NCI-H345 (cell line): ENCODE measurements around the gene PRKCE.

Source experiments
- DNase-seq: peaks from one replicate; lab custom pipeline; 2025; lab: John Stamatoyannopoulos, UW

Gene PRKCE

GRCh38 chr2:45631955-45632354, 19.5 kb upstream of the PRKCE start:
- no peak for DNase-seq

DNA sequence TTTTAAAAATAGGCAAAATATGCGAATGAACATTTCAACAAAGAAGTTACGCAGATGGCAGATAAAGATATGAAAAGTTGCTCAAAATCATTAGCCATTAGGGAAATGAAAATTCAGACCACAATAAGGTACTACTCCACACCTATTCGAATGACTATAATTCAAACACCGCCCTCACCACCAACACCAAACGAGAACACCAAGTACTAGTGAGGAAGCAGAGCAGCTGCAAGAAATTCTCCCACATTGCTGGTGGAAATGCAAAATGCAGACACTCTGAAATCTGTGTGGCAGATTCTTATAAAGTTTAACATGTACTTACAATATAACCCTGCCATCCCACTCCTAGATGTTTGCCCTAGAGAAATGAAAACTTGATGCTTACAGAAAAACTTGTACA, 17.3 kb upstream of the PRKCE start:
- DNase-seq = no peak

DNA sequence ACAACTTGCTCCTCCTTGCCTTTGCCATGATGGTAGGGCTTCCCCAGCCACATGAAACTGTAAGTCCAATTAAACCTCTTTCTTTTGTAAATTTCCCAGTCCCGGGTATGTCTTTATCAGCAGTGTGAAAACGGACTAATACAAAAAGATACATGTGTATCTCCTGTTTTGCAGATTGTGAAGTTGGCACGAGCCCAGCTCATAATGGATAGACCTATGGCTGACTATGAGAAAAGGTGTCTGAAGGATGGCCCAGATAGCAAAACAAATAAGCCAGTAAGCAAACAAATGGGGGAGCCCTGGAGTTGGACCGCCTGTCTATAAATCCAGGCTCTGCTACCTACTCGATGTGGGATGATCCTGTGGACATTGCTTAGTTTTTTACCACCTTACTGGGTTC, 15.5 kb upstream of the PRKCE start:
- peak; percentile 69 for DNase-seq

DNA sequence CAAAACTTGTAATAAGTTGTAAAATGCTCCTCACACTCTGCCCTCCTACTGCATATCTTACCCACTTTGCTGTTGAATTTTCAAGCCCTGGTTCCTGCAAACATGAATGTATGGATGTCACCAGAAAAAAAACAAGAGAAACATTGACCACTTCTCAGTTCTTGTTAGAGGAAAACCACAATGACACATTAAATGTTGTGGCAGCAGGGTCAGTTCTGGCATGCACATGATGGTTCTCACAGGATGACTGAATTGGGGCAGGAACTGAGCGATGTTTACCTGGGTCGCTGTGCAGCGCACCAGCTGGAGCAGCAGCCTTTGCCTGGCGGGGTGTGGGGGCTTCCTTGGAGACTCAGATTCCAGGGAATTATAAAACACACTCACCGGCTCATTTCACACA, 14.0 kb upstream of the PRKCE start:
- DNase-seq = no peak

- no peak for DNase-seq
These were observed 10.9 kb upstream of the PRKCE start for GRCh38 chr2:45640576-45640975.

DNA sequence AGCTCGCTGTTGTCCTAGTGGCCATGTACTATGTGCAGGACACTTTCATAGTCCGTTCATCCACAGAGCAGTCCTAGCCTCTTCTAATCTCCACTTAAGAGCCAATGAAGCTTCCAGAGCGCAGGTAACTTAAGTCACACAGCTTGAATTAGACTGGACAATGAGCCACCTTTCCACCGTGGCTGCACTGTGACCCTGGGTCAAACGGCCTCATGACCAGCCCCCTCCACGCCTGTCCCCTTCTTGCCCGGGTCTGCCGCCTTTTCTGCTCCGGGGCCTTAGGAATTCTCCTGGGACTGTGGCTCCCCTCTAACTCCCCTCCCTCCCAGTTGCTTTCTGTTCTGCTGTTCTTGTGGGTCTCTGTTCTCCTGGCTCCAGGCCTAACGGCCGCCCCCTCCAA, 8.4 kb upstream of the PRKCE start:
- DNase-seq = no peak

- DNase-seq = peak; percentile 71
These were observed 7.6 kb upstream of the PRKCE start for GRCh38 chr2:45643543-45644542.

- DNase-seq = no peak
These were observed 5.2 kb upstream of the PRKCE start for GRCh38 chr2:45646289-45646688.

DNA sequence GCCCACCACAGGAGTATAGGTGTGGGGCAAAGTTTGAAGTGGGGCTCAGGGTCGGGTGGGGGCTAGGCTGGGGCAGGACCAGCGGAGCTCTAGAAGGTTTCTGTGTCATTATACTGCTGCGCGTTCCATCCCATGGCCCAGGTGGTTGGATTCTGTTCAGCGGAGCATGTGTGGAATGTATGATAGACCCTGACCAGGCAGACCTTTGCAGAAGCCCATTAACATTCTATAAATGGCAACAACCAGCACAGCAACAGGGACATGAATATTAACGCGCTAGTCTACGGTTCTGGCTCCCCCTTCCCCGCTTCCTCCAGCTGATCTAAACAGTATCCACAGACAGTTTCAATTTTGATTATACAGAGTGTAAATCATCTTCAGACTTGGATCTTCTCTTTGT, 4.1 kb upstream of the PRKCE start:
- DNase-seq = no peak

DNA sequence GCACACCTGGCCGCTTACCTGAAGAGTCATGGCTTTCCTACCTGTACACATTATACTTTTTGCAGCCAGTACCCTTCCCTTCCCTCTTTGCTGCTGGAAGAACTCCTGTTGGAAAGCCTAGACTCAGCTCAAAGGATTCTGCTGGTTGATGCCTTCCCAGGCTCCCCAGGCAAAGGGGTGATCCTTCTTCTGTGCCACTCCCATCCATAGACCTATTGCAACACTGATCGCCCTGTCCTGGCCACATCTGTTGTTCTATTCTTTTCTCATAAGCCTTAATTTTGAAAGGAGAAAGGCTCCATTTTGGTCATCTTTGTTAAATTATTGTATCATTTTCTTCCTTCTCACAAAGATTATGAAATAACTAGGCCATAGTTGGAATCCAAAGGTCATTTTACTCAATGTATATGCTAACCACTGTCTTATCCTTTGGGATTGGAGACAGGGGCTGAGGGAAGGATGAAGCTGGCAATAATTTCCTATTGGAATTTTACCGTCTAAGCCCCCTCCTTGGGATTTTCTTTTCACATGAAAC, 3.4 kb upstream of the PRKCE start:
- no peak for DNase-seq

DNA sequence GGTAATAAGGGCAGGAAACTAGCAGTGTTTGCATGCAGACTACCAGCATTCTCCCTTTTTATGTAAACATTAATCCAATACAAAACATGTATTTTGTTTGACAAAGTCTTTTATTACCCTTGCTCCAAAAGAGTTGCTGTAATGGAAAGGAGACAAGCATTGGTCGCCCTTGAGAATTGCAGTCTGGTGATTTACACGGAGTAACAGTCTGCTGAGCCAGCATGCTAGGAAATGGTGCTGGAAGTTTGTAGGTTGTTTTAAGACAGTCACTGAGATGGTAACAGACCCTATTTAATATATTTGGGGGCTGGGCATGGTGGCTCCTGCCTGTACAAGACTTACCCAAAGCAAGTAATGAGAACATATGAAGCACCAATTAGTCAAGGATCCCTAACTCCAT, 2.8 kb upstream of the PRKCE start:
- DNase-seq = no peak

GRCh38 chr2:45649462-45649857, 2.0 kb upstream of the PRKCE start:
- peak; percentile 7 for DNase-seq

- peak; percentile 35 for DNase-seq
These were observed 1.3 kb upstream of the PRKCE start for GRCh38 chr2:45649858-45650811.

DNA sequence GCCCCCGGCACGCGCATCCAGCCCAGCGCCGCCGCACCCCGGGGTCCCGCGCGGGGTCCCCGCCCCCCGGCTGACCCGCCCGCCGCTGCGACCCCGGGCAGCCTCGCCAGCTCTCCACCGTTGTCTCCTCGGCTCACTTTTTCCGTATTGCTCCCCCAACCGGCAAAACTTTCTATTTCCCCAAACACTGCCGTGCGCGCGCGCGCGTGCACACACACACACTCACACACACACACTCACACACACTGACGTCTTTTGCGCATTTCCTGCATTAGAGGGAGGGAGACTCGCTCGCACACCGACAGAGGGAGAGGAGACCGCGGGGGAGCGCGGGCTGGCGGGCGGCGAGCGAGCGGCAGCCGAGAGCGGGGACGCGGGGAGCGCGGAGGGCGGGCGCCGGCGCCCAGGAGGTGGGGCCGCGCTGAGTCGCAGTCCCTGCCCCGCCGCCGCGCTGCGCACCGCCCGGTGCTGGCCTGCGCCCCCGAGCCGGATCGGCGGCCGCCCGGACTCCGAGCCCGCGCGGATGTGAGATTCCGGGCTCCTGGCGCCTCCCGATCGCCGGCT, 542 bp upstream of the PRKCE start:
- DNase-seq = peak; percentile 62

DNA sequence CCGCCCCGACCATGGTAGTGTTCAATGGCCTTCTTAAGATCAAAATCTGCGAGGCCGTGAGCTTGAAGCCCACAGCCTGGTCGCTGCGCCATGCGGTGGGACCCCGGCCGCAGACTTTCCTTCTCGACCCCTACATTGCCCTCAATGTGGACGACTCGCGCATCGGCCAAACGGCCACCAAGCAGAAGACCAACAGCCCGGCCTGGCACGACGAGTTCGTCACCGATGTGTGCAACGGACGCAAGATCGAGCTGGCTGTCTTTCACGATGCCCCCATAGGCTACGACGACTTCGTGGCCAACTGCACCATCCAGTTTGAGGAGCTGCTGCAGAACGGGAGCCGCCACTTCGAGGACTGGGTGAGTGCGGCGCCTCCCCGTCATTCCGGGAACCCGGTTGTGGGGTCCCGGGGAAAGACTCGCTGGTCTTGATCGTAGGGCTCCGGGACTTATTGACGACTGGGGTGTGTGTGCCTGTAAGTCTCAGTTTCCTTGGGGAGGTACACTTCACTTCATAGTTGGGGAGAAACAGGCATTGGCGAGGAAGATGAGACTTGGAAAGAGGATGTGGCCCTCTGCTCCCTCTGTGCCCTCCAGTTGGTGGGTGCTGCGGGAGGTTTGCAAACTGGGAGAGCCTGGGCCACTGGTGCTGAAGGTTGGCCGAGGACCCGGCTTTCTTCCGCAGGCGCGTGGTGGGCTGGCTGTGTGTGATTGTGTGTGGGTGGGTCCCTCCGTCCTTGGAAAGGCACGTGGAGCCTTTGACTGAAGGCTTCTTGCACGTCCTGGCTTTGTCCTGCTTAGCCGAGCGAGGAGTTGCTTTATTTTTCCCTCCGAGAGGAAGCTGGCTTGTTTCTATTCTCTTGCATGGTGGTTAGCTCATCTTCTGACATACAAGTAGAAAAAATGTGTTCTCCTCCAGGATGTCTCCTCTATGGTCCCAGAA, 886 bp downstream of the PRKCE start:
- peak; percentile 34 for DNase-seq

GRCh38 chr2:45653122-45653913, 1.8 kb downstream of the PRKCE start:
- DNase-seq = no peak

- DNase-seq = peak; percentile 49
These were observed 2.8 kb downstream of the PRKCE start for GRCh38 chr2:45654250-45654649.

DNA sequence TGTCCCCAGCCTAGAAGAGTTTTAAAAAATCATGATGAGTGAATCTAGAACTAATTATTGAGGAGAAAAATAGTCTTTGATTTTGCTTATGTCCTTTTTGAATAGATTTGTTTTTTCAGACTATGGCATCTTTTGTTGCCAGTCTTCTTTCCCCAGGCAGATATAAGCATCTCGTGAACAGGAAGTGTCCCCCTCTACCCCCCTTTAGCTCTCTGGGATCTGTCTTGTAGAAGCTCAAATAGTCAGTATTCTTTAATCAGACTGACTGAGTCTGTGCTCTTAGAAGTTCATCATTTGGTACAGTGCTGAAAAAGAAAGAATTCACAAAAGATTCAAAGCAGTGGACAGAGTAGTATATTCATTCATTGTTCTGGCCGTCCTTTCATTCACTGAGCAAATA, 10.4 kb downstream of the PRKCE start:
- DNase-seq = no peak

GRCh38 chr2:45664635-45665261, 13.3 kb downstream of the PRKCE start:
- DNase-seq = no peak

DNA sequence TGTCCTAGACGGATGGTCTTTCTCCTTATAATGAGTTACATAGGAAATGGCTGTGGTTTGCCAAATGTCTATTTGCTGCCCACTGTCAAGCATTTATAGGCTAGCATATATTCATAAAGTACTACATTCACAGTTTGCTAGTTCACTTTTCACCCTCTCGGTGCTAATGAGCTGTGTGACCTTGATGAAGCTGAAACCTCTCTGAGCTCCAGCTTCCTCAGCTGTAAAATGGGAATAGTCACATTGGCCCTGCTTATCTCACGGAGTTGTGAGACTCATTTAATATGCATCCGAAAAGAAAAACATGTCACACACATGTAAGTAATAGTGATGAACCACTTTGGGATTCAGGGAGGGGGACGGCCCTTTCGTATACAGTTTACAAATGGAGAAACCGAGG, 17.0 kb downstream of the PRKCE start:
- DNase-seq = no peak
